Forelimb muscle (tissue), 1 donor: Measurements from ENCODE around the gene DCAF11. TPM values are rescaled to one million over a fixed set of nuclear protein-coding genes. Genes with fewer than 3 reads are reported as not detected.

Experiments
- DNase-seq: peaks from one replicate; pipeline ENCODE4 v3.0.0-alpha.2; 2013; ENCODE audit warnings: low read depth
- polyA plus RNA-seq: library from polyadenylated mRNA; unstranded; fragments of 120-200 nt; gene quantifications from one replicate; pipeline ENCODE4 v1.2.1, GENCODE V29; 2013; ENCODE audit not compliant: insufficient read length

Gene DCAF11
- polyA plus RNA-seq, result 45.7 TPM

DNA sequence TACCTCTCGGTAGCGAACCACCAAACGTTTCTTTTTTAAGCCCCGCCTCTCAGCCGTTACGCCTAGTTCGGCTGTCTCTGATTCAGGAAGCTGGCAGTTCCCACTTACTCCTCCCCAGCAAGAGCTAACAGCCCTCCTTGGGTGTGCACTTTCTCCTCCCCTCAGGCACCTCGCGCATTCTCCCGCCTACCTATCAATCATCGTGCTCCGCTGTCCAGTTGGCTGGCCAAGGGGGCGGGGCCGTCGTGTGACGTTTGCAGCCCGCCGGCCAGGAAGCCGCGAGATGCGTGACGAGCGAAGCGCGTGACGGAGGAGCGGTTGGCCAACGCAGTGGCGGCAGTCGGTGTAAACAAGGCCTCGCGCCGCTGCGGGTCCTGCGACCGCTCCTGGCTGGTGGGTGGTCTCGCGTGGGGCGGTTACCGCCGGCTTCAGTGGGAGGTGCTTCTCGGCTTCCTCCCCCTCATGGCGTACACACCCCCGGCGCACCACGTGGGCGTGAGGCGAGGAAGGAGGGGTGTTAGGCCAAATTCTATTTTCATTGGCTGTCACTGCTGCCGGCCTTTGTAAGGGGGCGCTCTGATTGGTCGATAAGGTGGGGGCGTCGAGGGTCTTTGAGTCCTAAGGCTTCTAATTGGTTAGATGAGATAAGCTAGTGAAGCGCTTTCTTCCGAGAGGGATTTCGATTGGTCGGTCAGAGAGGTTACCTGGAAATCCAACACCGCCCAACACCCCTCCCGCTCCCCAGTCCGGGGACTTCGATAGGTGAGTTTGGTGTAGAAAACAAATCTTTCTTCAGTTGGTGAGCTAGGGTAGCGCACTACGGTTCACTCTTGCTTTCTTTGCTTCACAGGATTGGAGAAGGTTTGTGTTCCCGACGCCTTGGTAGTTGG, at the start of gene DCAF11, which contains the start of gene NRL:
DCAF11 (plus strand) TSS at position 246 of the 890 bp plus-strand sequence. CDS start 818 bp downstream, outside the sequence.
NRL (minus strand) TSS at position 418 of the 890 bp plus-strand sequence. CDS start 32,101 bp downstream, outside the sequence.
- DNase-seq, result peak; percentile 98

DNA sequence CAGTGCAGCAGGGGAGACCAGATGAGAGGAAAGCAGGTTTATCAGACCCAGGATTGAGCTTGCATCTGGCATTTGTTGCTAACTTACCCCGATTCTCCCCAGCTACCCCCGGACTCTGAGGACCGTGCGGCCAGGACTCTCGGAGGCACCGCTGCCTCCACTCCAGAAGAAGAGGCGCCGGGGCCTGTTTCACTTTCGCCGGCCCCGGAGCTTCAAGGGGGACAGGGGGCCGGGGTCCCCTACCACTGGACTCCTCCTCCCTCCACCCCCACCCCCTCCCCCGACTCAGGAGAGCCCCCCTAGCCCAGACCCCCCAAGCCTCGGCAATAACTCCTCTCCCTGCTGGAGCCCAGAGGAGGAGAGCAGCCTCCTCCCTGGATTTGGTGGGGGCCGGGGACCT, 49.7 kb upstream of the DCAF11 start:
- DNase-seq, result no peak

DNA sequence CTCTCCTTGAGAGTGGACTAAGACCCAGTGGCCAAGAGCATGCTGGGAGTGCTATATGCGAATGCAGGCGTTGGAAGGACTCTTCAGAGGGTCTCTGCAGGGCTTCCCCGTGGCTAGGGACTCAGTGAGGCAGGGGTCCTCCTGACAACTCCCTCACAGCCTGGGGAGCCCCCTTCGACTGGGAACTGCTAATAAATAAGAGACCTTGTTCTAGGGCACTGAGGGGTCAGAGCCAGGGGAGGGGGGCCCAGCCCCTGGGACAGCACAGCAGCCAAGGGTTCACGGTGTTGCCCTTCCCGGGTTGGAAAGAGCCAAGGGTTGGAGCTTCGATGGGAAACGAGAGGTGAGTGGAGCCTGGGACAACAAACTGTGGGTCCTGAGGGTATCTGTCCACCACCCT, 49.2 kb upstream of the DCAF11 start:
- DNase-seq, result no peak

DNA sequence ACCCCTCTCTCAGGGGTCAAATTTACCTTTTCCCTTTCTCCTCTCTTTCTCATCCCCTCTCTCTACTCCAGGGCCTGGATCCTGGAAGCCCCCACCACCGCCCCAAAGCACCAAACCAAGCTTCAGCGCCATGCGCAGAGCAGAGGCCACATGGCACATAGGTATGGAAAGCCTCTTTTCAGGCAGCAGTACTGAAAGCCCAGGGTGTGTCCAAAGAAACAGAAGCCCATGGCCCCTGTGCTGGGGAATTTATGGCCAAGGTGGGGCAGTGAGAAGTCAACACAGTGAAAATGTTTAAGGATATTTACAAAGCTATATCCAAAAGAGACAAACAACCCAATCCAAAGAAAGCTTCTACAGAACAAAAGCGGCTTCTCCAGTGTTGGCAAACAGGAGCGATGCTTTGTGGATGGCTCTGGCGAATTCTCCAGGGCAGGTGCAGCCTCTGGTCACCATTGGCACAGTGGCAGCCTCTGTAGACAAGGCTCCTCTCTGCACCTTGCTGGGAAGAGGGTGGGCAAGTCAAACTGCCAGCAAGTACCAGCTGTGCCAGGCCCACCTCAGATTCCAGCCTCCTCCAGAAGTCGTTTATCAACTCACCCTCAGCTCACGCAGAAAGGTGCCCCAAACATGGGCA, 48.0 kb upstream of the DCAF11 start:
- DNase-seq, result no peak

GRCh38 chr14:24067133-24068082, 47.2 kb upstream of the DCAF11 start:
- DNase-seq, result no peak

- DNase-seq, result no peak
Observed at GRCh38 chr14:24068711-24069410, 45.7 kb upstream of the DCAF11 start.

- DNase-seq, result no peak
Observed at GRCh38 chr14:24069411-24069735, 45.2 kb upstream of the DCAF11 start.

DNA sequence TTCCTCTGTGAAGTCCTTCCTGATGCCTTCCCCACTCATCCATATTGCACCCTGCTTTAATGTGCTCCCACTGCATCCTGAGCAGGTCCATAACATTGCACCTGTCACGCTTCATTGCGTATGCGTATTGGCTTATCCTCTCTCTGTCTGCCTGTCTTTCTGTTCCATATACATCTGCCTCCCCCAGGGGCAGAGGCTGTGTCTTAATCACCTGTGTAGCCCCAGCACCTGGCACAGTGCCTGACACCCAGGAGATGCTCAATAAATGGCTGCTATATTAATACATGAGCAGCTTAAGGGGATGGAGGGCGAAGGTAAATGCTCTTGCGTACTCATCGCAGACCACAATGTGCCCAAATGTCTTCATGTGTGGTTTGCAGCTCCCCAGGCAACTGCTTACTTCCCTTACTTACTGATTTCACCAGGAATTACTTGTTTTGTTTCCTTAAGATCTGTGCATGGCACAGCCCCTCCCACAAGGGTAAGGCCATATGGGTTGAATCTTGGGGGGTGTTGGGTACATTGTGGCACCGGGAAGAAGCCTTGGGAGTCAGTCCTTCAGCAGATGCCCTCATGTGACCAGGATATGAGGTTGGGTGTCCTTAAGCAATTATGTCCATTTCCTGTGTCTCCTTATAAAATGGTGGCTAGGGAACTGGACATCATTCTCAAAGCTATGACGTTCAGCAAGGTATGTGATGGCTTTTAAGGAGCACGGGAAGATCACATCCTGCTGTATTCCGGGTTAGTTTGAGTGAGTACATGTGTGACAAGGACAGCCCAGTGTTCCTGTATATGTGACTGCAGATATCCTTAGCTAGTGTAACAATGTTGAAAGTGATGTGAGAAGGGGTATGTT, 44.1 kb upstream of the DCAF11 start:
- no peak for DNase-seq

- no peak for DNase-seq
Observed at GRCh38 chr14:24071144-24071697, 43.4 kb upstream of the DCAF11 start, which contains the start of gene CPNE6. CPNE6 (plus strand) TSS chr14:24071562; CDS start chr14:24072937, 1,375 bp downstream.

DNA sequence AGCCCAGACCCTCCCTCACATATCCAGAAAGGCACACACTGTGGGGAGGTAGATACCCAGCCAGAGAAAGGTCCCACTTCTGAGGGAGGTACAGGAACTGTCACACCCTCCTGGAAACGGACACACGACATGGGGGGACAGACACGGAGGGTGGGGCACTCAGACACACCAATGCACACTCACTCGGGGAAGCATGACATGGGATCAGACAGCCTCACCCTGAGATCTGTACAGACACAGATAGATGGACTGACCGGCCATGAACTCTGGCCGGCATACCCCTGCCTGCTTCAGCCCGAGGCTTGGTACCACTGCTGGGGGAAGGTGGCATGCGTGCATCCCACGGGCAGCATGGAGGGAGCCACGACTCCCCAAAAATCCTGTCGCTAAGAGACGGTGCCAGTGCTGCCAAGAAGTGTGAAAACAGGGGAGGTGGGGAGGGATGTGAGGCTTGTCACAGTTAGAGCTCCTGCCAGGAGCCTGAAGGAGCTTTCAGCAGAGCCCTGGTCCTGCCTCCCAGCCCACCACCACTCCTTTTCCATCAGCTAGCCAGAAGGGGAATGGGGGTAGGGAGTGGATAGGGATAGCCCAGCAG, 42.6 kb upstream of the DCAF11 start:
- DNase-seq, result no peak

GRCh38 chr14:24072436-24072835, 42.1 kb upstream of the DCAF11 start:
- no peak for DNase-seq

DNA sequence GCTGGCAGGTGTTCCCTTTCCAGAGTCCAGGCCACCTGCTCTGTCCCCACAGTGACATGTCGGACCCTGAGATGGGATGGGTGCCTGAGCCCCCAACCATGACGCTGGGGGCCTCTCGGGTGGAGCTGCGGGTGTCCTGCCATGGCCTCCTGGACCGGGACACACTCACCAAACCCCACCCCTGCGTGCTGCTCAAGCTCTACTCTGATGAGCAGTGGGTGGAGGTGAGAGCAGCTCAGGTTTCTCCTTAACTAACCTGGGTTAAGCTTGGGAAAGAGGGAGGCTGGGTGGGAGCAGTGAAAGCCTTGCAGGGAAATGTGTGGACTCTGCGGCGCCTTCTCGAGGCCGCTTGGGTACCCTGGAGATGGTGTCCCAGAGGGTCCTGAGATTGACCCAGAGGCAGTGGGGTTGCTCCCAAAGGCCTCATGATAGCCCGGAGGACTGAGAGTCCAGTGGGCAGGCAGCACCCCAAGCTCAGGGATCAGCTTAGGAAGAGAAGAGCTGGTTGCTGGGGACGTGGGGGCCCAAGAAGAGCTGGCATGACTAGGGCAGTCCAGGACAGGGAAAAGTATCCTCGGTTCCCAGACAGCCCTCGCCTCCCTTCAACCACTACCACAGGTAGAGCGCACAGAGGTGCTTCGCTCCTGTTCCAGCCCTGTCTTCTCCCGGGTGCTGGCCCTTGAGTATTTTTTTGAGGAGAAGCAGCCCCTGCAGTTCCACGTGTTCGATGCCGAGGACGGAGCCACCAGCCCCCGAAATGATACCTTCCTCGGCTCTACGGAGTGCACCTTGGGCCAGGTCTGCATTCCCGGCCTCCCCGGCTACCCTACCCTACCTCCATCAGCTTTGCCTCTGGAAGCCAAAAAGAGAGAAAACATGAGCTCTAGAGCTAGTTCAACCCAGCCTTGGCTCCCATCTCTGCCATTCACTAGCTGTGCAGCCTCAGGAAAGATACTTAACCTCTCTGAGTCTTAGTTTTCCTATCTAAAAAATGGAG, 41.4 kb upstream of the DCAF11 start:
- DNase-seq, result no peak

- DNase-seq, result no peak
Observed at GRCh38 chr14:24074625-24075484, 39.7 kb upstream of the DCAF11 start.

DNA sequence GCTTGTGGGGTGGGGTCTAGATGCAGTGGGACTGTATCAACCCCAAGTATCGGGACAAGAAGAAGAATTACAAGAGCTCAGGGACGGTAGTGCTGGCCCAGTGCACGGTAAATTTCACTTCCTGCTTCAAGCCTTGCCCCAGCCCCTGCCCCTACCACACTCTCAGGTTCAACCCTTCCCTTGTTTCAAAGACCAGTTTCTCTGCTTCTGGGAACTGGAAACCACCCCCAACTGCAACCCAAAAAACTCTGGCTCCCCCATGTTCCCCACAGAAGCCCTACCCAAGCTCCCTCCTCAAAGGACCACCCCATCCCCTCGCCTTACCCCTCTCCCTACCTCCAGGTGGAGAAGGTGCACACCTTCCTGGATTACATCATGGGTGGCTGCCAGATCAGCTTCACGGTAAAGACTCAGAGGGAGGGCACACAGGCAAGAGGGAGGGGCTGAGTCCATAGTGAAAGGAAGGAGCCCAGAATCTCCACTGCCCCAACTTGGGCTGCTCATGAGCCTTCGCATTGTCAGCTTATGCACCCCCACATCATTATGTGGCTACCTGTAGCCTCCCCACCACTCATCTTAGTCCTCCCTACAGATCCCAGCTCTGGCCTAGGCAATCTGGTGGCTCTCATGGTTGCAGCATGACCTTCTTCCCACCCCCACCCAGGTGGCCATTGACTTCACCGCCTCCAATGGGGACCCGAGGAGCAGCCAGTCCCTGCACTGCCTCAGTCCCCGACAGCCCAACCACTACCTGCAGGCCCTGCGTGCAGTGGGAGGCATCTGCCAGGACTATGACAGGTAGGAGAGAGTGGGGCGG, 38.9 kb upstream of the DCAF11 start:
- no peak for DNase-seq

DNA sequence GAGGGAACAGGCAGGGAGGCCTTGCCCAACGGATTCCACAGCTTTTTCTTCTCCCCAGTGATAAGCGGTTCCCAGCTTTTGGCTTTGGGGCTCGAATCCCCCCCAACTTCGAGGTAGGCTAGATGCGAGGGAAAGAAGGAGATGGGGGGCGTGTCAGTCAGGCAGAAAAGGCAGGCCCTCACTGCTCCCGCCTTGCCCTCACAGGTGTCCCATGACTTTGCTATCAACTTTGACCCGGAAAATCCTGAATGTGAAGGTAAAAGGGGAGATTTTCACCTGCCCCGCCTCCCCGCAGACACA, 38.3 kb upstream of the DCAF11 start:
- DNase-seq, result no peak

- DNase-seq, result no peak
Observed at GRCh38 chr14:24077086-24077485, 37.5 kb upstream of the DCAF11 start.

GRCh38 chr14:24078146-24078545, 36.4 kb upstream of the DCAF11 start:
- DNase-seq, result no peak
